ENCODE results near the gene ANKDD1A. TPM values are rescaled to one million over a fixed set of nuclear protein-coding genes. Genes with fewer than 3 reads are reported as not detected.
A peak's percentile ranks its signal among the peaks of the same experiment; 100 is the strongest.

ANKDD1A gene
- polyA plus RNA-seq, 3 donors = 0.49 to 3.5 (median 0.90) TPM

DNA sequence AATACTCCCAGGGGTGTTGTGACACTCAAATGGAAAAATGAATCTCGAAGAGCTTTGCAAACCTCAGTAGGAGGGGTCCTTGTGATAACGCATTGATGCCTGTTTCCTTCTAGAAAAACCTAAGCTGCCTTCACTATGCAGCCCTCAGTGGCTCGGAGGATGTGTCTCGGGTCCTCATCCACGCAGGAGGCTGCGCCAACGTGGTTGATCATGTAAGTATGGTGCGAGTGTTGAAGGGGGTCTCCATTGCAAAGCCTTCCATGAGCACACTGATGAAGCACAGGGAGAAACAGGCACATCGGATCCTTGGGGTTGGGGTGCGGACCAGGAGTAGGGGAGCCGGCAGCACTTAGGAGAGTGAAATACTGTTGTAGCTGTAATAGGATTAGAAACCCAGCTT, 22.3 kb downstream of the ANKDD1A start:
- Mint-ChIP-seq H3K36me3 (no peaks in the 10 kb centered on the region), H3K9me3 (peaks cover 0 to 4% (median 0%) of the 10 kb centered on the region in 7 donors), H3K4me3 (no peak overlapping the region), H3K27ac (peak overlapping the region in 2 of 7 donors; percentile 43 to 66), H3K27me3 (ENCODE audit: low read depth in 3 of 3) (peaks cover 2 to 6% (median 2%) of the 10 kb centered on the region in 3 donors), H3K4me1 (peaks cover 3% of the 10 kb centered on the region)
- Histone ChIP-seq H3K4me1 (ENCODE audit: control insufficient read depth in 1 of 2, insufficient read depth in 2 of 2, low read length in 2 of 2) (no peaks in the 10 kb centered on the region), H3K4me3 (replicated peaks in 1 of 3; ENCODE audit: low read depth in 2 of 3, low read length in 3 of 3) (no peak overlapping the region), H4K20me1 (ENCODE audit: insufficient read depth, low read length) (no peaks in the 10 kb centered on the region), H2AFZ (ENCODE audit: insufficient read depth, low read depth, low read length, poor library complexity, severe bottlenecking) (no peak overlapping the region), H3K9ac (ENCODE audit: insufficient read depth, low read length, poor library complexity, severe bottlenecking) (no peak overlapping the region), H3K36me3 (replicated peaks in 1 of 2; ENCODE audit: control insufficient read depth in 1 of 2, insufficient read depth in 2 of 2, low read length in 2 of 2) (no peaks in the 10 kb centered on the region), H3K27me3 (ENCODE audit: control insufficient read depth in 2 of 2, insufficient read depth in 2 of 2, low read length in 2 of 2) (no peaks in the 10 kb centered on the region), H3K79me2 (ENCODE audit: insufficient read depth, low read length) (no peaks in the 10 kb centered on the region), H3K27ac (ENCODE audit: low read depth in 1 of 2, low read length in 2 of 2) (no peak overlapping the region), H3K4me2 (replicated peaks; ENCODE audit: extremely low read depth, low read length, poor library complexity, severe bottlenecking) (no peak overlapping the region), H3K9me3 (replicated peaks in 1 of 2; ENCODE audit: control insufficient read depth in 1 of 2, insufficient read depth in 1 of 2, low read length in 2 of 2) (no peaks in the 10 kb centered on the region)
- DNase-seq = no peak
- TF ChIP-seq, protein P1, sequence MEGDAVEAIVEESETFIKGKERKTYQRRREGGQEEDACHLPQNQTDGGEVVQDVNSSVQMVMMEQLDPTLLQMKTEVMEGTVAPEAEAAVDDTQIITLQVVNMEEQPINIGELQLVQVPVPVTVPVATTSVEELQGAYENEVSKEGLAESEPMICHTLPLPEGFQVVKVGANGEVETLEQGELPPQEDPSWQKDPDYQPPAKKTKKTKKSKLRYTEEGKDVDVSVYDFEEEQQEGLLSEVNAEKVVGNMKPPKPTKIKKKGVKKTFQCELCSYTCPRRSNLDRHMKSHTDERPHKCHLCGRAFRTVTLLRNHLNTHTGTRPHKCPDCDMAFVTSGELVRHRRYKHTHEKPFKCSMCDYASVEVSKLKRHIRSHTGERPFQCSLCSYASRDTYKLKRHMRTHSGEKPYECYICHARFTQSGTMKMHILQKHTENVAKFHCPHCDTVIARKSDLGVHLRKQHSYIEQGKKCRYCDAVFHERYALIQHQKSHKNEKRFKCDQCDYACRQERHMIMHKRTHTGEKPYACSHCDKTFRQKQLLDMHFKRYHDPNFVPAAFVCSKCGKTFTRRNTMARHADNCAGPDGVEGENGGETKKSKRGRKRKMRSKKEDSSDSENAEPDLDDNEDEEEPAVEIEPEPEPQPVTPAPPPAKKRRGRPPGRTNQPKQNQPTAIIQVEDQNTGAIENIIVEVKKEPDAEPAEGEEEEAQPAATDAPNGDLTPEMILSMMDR (IDR thresholded peaks at IDR 0.05) = no peak
- WGBS (ENCODE audit: insufficient coverage) = 96% methylated on average over 11 of the region's 11 CpGs
- intact Hi-C loops (cut with micrococcal nuclease) = no loop called here

DNA sequence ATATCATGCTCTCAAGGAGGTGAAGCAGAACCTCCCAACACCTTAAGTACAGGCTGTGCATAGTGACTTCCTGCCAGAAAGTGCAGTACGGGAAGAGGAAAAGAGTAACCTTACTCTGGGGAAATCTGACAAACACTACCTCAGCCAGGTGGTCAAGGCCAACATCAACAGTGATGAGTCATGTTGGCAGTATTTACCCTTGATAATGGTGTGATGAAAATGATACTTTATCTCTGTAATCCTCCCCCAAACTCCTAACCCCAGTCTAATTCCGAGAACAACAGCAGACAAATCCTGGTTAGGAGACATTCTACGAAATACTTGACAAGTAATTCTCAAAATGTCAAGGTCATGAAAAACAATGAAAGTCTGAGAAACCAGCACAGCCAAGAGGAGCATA, 26.5 kb downstream of the ANKDD1A start:
- no peak overlapping the region for H2AFZ ChIP-seq (ENCODE audit: insufficient read depth, low read depth, low read length, poor library complexity, severe bottlenecking)
- Mint-ChIP-seq H3K4me1 (no peaks in the 10 kb centered on the region), H3K9me3 (peaks cover 0 to 4% (median 0%) of the 10 kb centered on the region in 7 donors), H3K27ac (no peak overlapping the region), H3K27me3 (ENCODE audit: low read depth in 3 of 3) (peaks cover 2 to 7% (median 3%) of the 10 kb centered on the region in 3 donors), H3K4me3 (no peak overlapping the region), H3K36me3 (no peaks in the 10 kb centered on the region)
- no peaks in the 10 kb centered on the region for H3K79me2 ChIP-seq (ENCODE audit: insufficient read depth, low read length)
- WGBS (ENCODE audit: insufficient coverage) = 94% methylated on average over 2 of the region's 3 CpGs
- no peaks in the 10 kb centered on the region for H3K4me1 ChIP-seq (ENCODE audit: control insufficient read depth in 1 of 2, insufficient read depth in 2 of 2, low read length in 2 of 2)
- H3K4me2 ChIP-seq (replicated peaks; ENCODE audit: extremely low read depth, low read length, poor library complexity, severe bottlenecking) = no peak overlapping the region
- no peak overlapping the region for H3K9ac ChIP-seq (ENCODE audit: insufficient read depth, low read length, poor library complexity, severe bottlenecking)
- no peaks in the 10 kb centered on the region for H3K9me3 ChIP-seq (replicated peaks in 1 of 2; ENCODE audit: control insufficient read depth in 1 of 2, insufficient read depth in 1 of 2, low read length in 2 of 2)
- H3K36me3 ChIP-seq (replicated peaks in 1 of 2; ENCODE audit: control insufficient read depth in 1 of 2, insufficient read depth in 2 of 2, low read length in 2 of 2) = no peaks in the 10 kb centered on the region
- H3K27me3 ChIP-seq (ENCODE audit: control insufficient read depth in 2 of 2, insufficient read depth in 2 of 2, low read length in 2 of 2) = no peaks in the 10 kb centered on the region
- no peak overlapping the region for H3K27ac ChIP-seq (ENCODE audit: low read depth in 1 of 2, low read length in 2 of 2)
- intact Hi-C loops (cut with micrococcal nuclease) = no loop called here
- no peaks in the 10 kb centered on the region for H4K20me1 ChIP-seq (ENCODE audit: insufficient read depth, low read length)
- TF ChIP-seq, protein P1 (IDR thresholded peaks at IDR 0.05) = no peak
- H3K4me3 ChIP-seq (replicated peaks in 1 of 3; ENCODE audit: low read depth in 2 of 3, low read length in 3 of 3) = no peak overlapping the region
- no peak for DNase-seq

Measured in CD14-positive monocyte (primary cell).